Caco-2 (cell line): ENCODE results near the gene THEM4. TPM values are rescaled to one million over a fixed set of nuclear protein-coding genes. Genes with fewer than 3 reads are reported as not detected.

Experiments
- Bru-seq: library from RNA; stranded (reverse); fragments of 400-500 nt; gene quantifications from one replicate; lab custom pipeline; 2021; lab: Mats Ljungman, UMichigan
- BruChase-seq, 2 experiments: library from RNA; stranded (reverse); fragments of 400-500 nt; gene quantifications; one replicate each; lab custom pipeline; 2021; lab: Mats Ljungman, UMichigan
- BruUV-seq: library from RNA; stranded (reverse); fragments of 400-500 nt; replicated peaks from 2 replicates; lab custom pipeline; 2021; lab: Mats Ljungman, UMichigan
- CTCF ChIA-PET: fragments of 300-600 bp; sonication (Branson Sonifier 250); formaldehyde crosslinking; loops from one replicate; lab custom pipeline; 2022; ENCODE audit warnings: antibody characterized with exemption; lab: Charles Lee
- POLR2A ChIA-PET: fragments of 300-600 bp; sonication (Branson Sonifier 250); formaldehyde crosslinking; loops from one replicate; lab custom pipeline; 2022; ENCODE audit warnings: antibody characterized with exemption; lab: Charles Lee
- DNase-seq, 2 experiments: peaks; one replicate each; pipeline versions ENCODE4 v3.0.0 to v3.0.0-alpha.2; 2020 to 2022
- H3K27me3 ChIP-seq: replicated peaks from 2 replicates; pipeline ENCODE4 v1.6.0; 2011; ENCODE audit warnings: low read length; ENCODE audit not compliant: control insufficient read depth, insufficient read depth
- H3K36me3 ChIP-seq: 2 replicates; pipeline ENCODE4 v1.5.1; 2011; ENCODE audit warnings: low read length; ENCODE audit not compliant: control insufficient read depth, insufficient read depth
- H3K4me1 ChIP-seq: fragments of 250-450 bp; sonication (Bioruptor Pico); 2 replicates; pipeline ENCODE4 v1.5.1; 2020; ENCODE audit warnings: mild to moderate bottlenecking
- H3K4me3 ChIP-seq: 2 replicates; pipeline ENCODE4 v1.5.1; 2011; ENCODE audit warnings: low read depth, mild to moderate bottlenecking, control low read depth, low read length
- H3K9me3 ChIP-seq: fragments of 250-450 bp; sonication (Bioruptor Pico); 2 replicates; pipeline ENCODE4 v1.5.1; 2020; ENCODE audit warnings: mild to moderate bottlenecking, moderate library complexity
- H3K27ac Mint-ChIP-seq: one replicate; pipeline ENCODE4 v1.8.0; 2022; ENCODE audit warnings: mixed read lengths; ENCODE audit not compliant: unreplicated experiment
- H3K27me3 Mint-ChIP-seq: one replicate; pipeline ENCODE4 v1.8.0; 2022; ENCODE audit warnings: mixed read lengths; ENCODE audit not compliant: insufficient read depth, unreplicated experiment
- H3K36me3 Mint-ChIP-seq: one replicate; pipeline ENCODE4 v1.8.0; 2022; ENCODE audit warnings: mild to moderate bottlenecking, mixed read lengths; ENCODE audit not compliant: insufficient read depth, unreplicated experiment
- H3K4me1 Mint-ChIP-seq: one replicate; pipeline ENCODE4 v1.8.0; 2022; ENCODE audit warnings: low read depth, mixed read lengths; ENCODE audit not compliant: unreplicated experiment
- H3K4me3 Mint-ChIP-seq: one replicate; pipeline ENCODE4 v1.8.0; 2022; ENCODE audit warnings: mild to moderate bottlenecking, moderate library complexity, mixed read lengths; ENCODE audit not compliant: unreplicated experiment
- H3K9me3 Mint-ChIP-seq: one replicate; pipeline ENCODE4 v1.8.0; 2022; ENCODE audit warnings: mixed read lengths; ENCODE audit not compliant: unreplicated experiment
- intact Hi-C: fragments of 100-400 bp; cut with micrococcal nuclease; formaldehyde crosslinking; loops from one replicate; pipeline ENCODE4 v1.10.0; 2022; ENCODE audit not compliant: unreplicated experiment
- long read RNA-seq: library from polyadenylated mRNA; stranded (forward); transcript quantifications from one replicate; pipeline ENCODE4 v2.0.0, GENCODE V29; 2022
- total RNA-seq: library from RNA; stranded (reverse); gene quantifications from 2 replicates; pipeline ENCODE4 v1.2.3, GENCODE V29; 2022
- TF ChIP-seq, protein P1 (sequence below), 2 experiments: fragments of 200-600 bp in 1 of 2; IDR thresholded peaks; 1 replicate in 1 of 2; 2 replicates in 1 of 2; pipeline versions ENCODE4 v1.5.1 to v1.8.0; 2011 to 2022; ENCODE audit warnings: antibody characterized with exemption in 1 of 2, control low read depth in 1 of 2, inconsistent platforms in 1 of 2, low read depth in 1 of 2, low read length in 1 of 2, mild to moderate bottlenecking in 1 of 2, moderate library complexity in 1 of 2; ENCODE audit not compliant: insufficient read depth in 1 of 2, severe bottlenecking in 1 of 2, unreplicated experiment in 1 of 2

The THEM4 gene
- total RNA-seq (7.1 and 9.5 TPM in 2 replicates), Bru-seq, nascent RNA (percentile 63 among the genes with signal in this experiment), BruChase-seq, experiment 1, labeled RNA remaining after a 2-hour chase (percentile 58 among the genes with signal in this experiment), BruChase-seq, experiment 2, labeled RNA remaining after a 6-hour chase (percentile 58 among the genes with signal in this experiment)
- long read RNA-seq, transcript THEM4-201 (6 exons, 2,377 nt) = major isoform, 9 of 15 reads
- long read RNA-seq, partial matches to known transcripts = 0 of 15 reads
- long read RNA-seq, other reads (novel, unspliced or antisense) = 1 of 15 reads

DNA sequence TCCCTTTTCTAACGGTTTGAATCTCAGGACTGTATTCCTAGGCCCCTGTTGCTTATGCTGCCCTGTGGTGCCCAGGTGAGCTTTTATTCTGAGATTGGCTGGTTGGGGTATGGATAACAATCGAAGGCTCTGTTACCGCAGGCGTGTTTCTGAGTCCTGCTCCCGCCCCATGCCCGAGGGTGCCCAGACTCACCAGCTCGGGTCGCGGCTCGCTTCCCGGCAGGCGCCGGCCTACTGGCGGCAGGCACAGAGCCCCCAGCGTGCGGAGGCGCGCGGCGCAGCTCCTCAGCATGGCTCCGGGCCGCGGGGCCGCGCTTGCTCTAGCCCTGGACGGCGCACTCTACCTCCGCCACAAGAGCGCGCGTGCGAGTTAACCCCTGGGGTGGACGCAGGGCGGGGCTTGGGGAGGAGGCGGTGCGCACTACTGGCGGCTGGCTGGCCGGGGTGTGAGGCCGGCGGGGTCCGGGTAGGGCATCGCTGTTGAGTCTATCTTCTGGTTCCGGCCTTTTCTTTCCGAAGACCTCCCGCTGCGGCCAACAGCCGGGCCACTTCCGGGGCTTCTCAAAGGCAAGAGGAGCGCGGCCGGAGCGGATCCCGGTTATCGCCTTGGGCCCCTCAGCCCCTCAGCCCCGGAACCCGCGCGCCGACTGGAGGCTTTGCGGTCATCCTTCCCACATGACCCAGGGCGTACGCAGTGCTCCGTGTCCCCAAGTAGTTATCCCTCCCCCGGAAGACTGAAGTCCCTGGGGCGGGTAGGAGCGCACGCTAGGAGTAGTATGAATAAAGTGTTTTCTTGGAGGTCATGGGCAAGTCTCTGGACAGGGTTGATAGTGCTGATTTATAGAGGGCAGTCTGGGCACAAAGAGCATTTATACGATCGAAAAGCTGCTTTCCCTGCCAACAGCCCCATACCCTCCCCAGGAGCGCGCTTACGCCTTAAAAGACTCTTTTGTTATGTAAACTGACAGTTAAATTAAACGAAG lies at the start of gene THEM4:
TSS of gene THEM4 (minus strand) at position 345 of the 983 bp plus-strand sequence. CDS start at position 292, 53 bp downstream.
- TSS peak; percentile 91 for BruUV-seq
- H3K4me3 Mint-ChIP-seq = peak within 1 kb of the TSS; percentile 83
- DNase-seq = peak; percentile 98 to 99
- no peaks in the 10 kb centered on the region for H3K4me1 ChIP-seq
- intact Hi-C loops = loop anchor here (1.0 kb wide), 1 partner anchor 15 kb away; no protein-coding TSS in a partner anchor
- ChIA-PET CTCF (interaction anchor here (0.7 to 1.6 kb wide), 9 partner anchors 11 to 128 kb away, joined by 3 to 5 read pairs (median 5); partner anchors contain the start of gene S100A11), POLR2A (interaction anchor here (0.5 to 1.2 kb wide), 5 partner anchors 25 to 84 kb away, joined by 3 to 6 read pairs (median 3); partner anchors contain the start of gene S100A10)
- H3K4me1 Mint-ChIP-seq = peaks cover 4% of the 10 kb centered on the region
- peaks cover 23% of the 10 kb centered on the region for H3K36me3 Mint-ChIP-seq
- peaks cover 20% of the 10 kb centered on the region for H3K9me3 ChIP-seq
- H3K36me3 ChIP-seq = no peaks in the 10 kb centered on the region
- no peaks in the 10 kb centered on the region for H3K27me3 ChIP-seq
- TF ChIP-seq, protein P1, sequence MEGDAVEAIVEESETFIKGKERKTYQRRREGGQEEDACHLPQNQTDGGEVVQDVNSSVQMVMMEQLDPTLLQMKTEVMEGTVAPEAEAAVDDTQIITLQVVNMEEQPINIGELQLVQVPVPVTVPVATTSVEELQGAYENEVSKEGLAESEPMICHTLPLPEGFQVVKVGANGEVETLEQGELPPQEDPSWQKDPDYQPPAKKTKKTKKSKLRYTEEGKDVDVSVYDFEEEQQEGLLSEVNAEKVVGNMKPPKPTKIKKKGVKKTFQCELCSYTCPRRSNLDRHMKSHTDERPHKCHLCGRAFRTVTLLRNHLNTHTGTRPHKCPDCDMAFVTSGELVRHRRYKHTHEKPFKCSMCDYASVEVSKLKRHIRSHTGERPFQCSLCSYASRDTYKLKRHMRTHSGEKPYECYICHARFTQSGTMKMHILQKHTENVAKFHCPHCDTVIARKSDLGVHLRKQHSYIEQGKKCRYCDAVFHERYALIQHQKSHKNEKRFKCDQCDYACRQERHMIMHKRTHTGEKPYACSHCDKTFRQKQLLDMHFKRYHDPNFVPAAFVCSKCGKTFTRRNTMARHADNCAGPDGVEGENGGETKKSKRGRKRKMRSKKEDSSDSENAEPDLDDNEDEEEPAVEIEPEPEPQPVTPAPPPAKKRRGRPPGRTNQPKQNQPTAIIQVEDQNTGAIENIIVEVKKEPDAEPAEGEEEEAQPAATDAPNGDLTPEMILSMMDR (IDR thresholded peaks at IDR 0.05; ENCODE audit: insufficient read depth in 1 of 2, low read depth in 1 of 2, low read length in 1 of 2, severe bottlenecking in 1 of 2, unreplicated experiment in 1 of 2) = peak; percentile 24 to 40
- peaks cover 24% of the 10 kb centered on the region for H3K9me3 Mint-ChIP-seq
- H3K27me3 Mint-ChIP-seq = no peaks in the 10 kb centered on the region
- peak within 1 kb of the TSS; percentile 74 for H3K4me3 ChIP-seq
- peak within 1 kb of the TSS; percentile 85 for H3K27ac Mint-ChIP-seq

DNA sequence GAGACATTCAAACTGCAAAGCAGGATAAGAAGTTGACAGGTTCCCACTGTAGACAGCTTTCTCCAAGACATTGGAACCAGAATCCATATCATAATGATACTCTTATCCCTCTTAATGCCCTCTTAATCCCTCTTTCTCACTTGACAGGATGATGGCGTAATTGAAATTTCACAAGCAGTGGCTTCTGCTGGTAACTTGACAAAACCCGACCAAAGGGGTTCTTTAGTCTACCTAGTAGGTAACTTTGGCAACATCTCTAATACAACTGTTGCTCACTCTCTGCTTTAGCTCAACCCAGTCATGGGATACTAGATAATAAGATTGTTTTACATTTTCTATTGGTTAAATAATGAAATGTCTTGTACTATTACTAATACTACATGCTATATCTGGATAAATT lies 49.6 kb upstream of the THEM4 start:
- Histone ChIP-seq H3K4me3 (no peak overlapping the region), H3K27me3 (no peaks in the 10 kb centered on the region), H3K4me1 (no peaks in the 10 kb centered on the region), H3K36me3 (no peaks in the 10 kb centered on the region), H3K9me3 (no peaks in the 10 kb centered on the region)
- no peaks in the 10 kb centered on the region for H3K36me3 Mint-ChIP-seq
- H3K27ac Mint-ChIP-seq = no peak overlapping the region
- H3K27me3 Mint-ChIP-seq = no peaks in the 10 kb centered on the region
- no peak overlapping the region for H3K4me3 Mint-ChIP-seq
- intact Hi-C loops = no loop called here
- peaks cover 10% of the 10 kb centered on the region for H3K4me1 Mint-ChIP-seq
- no TSS peak for BruUV-seq
- ChIA-PET CTCF (no interaction called here), POLR2A (no interaction called here)
- TF ChIP-seq, protein P1 (IDR thresholded peaks at IDR 0.05; ENCODE audit: insufficient read depth in 1 of 2, low read depth in 1 of 2, low read length in 1 of 2, severe bottlenecking in 1 of 2, unreplicated experiment in 1 of 2) = no peak
- no peaks in the 10 kb centered on the region for H3K9me3 Mint-ChIP-seq
- no peak for DNase-seq

- TF ChIP-seq, protein P1 (IDR thresholded peaks at IDR 0.05; ENCODE audit: insufficient read depth in 1 of 2, low read depth in 1 of 2, low read length in 1 of 2, severe bottlenecking in 1 of 2, unreplicated experiment in 1 of 2) = no peak
- ChIA-PET POLR2A (no interaction called here), CTCF (no interaction called here)
- Mint-ChIP-seq H3K36me3 (no peaks in the 10 kb centered on the region), H3K27me3 (no peaks in the 10 kb centered on the region), H3K27ac (no peak overlapping the region), H3K9me3 (no peaks in the 10 kb centered on the region), H3K4me1 (peaks cover 6% of the 10 kb centered on the region), H3K4me3 (no peak overlapping the region)
- no peaks in the 10 kb centered on the region for H3K36me3 ChIP-seq
- no peaks in the 10 kb centered on the region for H3K9me3 ChIP-seq
- H3K4me3 ChIP-seq = no peak overlapping the region
- DNase-seq = no peak
- no peaks in the 10 kb centered on the region for H3K4me1 ChIP-seq
- BruUV-seq = no TSS peak
- no peaks in the 10 kb centered on the region for H3K27me3 ChIP-seq
- intact Hi-C loops = no loop called here
These were observed 47.7 kb upstream of the THEM4 start for GRCh38 chr1:151956957-151957497.
